K562 (cell line): ENCODE data around the gene NR3C2.

ENCODE experiments used
- ATF7 ChIP-seq: fragments of 450-650 bp; IDR thresholded peaks from 2 replicates; pipeline ENCODE4 v1.7.1; 2014; ENCODE audit warnings: mild to moderate bottlenecking, moderate library complexity
- ESRRB ChIP-seq: fragments of 250-450 bp; sonication (Bioruptor Pico); IDR thresholded peaks from 2 replicates; pipeline ENCODE4 v1.5.0; 2020; ENCODE audit warnings: mild to moderate bottlenecking, moderate library complexity, borderline replicate concordance
- HNRNPK ChIP-seq: fragments of 200-400 bp; formaldehyde crosslinking; IDR thresholded peaks from one replicate; pipeline ENCODE4 v1.6.1; 2018; ENCODE audit warnings: mild to moderate bottlenecking, low read depth, low read length; ENCODE audit not compliant: poor library complexity, severe bottlenecking
- KDM2B ChIP-seq: fragments of 250-450 bp; sonication (Bioruptor Pico); IDR thresholded peaks from 2 replicates; pipeline ENCODE4 v1.8.0; 2021; ENCODE audit warnings: mild to moderate bottlenecking, moderate library complexity
- NR2C2 ChIP-seq, 2 experiments: fragments of 200-800 bp in 1 of 2; sonication (Bioruptor generic) in 1 of 2; sonication (generic) in 1 of 2; formaldehyde crosslinking in 1 of 2; IDR thresholded peaks; 2 replicates each; pipeline versions ENCODE4 v1.6.1 to v1.8.0; 2016 to 2022; ENCODE audit warnings: mild to moderate bottlenecking in 1 of 2, missing compliant biosample characterization in 1 of 2, missing genetic modification characterization in 1 of 2, missing genetic modification reagents in 1 of 2
- TAF1 ChIP-seq: IDR thresholded peaks from 2 replicates; pipeline ENCODE4 v1.6.1; 2011; ENCODE audit warnings: mild to moderate bottlenecking, low read length, moderate library complexity; ENCODE audit not compliant: insufficient read depth, control insufficient read depth, severe bottlenecking; ENCODE audit errors: extremely low read depth
- ZNF239 ChIP-seq: fragments of 250-450 bp; sonication (Bioruptor Pico); IDR thresholded peaks from 2 replicates; pipeline ENCODE4 v1.4.0; 2020; ENCODE audit warnings: mild to moderate bottlenecking
- TF ChIP-seq, protein P1 (sequence below): sonication (generic); IDR thresholded peaks from 2 replicates; pipeline ENCODE4 v1.6.1; 2016
- TF ChIP-seq, protein P2 (sequence below): sonication (generic); formaldehyde crosslinking; IDR thresholded peaks from 2 replicates; pipeline ENCODE4 v1.8.0; 2022; ENCODE audit warnings: missing genetic modification reagents, mild to moderate bottlenecking, borderline replicate concordance
- TF ChIP-seq, protein P3 (sequence below): fragments of 250-450 bp; sonication (Bioruptor Pico); IDR thresholded peaks from 2 replicates; pipeline ENCODE4 v1.5.0; 2022; ENCODE audit warnings: mild to moderate bottlenecking
- TF ChIP-seq, protein P4 (sequence below), 3 experiments: IDR thresholded peaks in 2 of 3; conservative IDR thresholded peaks in 1 of 3; 2 replicates each; pipeline ENCODE4 v1.5.1; 2011 to 2012; ENCODE audit warnings: low read length in 3 of 3, mild to moderate bottlenecking in 3 of 3, control low read depth in 2 of 3, improper control_type of control experiment in 1 of 3, inconsistent platforms in 1 of 3, low read depth in 1 of 3, mixed read lengths in 1 of 3, moderate library complexity in 1 of 3; ENCODE audit not compliant: insufficient read depth in 2 of 3
- TF ChIP-seq, protein P5 (sequence below): sonication (generic); formaldehyde crosslinking; IDR thresholded peaks from 2 replicates; pipeline ENCODE4 v1.9.0; 2022; ENCODE audit warnings: mild to moderate bottlenecking, missing genetic modification reagents

DNA sequence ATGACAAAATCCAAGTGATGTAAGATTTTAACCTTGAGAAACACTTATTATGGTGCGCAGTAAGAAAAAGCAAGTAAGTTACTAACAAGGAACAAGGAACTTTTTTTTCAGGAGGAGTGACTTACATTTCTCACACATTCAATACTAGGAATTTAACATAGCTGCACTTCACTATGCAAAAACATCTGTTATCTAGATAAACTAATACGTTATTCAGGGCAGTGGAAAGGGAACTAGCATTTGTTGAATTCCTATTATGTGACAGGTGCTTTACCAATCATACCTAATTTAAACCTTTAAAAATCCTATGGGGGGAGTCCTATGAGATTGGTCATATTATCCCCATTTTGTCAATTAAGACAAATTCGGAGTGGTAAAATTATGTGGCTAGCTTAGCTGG, 238.0 kb downstream of the NR3C2 start:
- TF ChIP-seq, protein P1, sequence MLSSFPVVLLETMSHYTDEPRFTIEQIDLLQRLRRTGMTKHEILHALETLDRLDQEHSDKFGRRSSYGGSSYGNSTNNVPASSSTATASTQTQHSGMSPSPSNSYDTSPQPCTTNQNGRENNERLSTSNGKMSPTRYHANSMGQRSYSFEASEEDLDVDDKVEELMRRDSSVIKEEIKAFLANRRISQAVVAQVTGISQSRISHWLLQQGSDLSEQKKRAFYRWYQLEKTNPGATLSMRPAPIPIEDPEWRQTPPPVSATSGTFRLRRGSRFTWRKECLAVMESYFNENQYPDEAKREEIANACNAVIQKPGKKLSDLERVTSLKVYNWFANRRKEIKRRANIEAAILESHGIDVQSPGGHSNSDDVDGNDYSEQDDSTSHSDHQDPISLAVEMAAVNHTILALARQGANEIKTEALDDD: no peak
- TF ChIP-seq, protein P2, sequence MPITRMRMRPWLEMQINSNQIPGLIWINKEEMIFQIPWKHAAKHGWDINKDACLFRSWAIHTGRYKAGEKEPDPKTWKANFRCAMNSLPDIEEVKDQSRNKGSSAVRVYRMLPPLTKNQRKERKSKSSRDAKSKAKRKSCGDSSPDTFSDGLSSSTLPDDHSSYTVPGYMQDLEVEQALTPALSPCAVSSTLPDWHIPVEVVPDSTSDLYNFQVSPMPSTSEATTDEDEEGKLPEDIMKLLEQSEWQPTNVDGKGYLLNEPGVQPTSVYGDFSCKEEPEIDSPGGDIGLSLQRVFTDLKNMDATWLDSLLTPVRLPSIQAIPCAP (CRISPR knock-in tag): no peak
- TF ChIP-seq, protein P3, sequence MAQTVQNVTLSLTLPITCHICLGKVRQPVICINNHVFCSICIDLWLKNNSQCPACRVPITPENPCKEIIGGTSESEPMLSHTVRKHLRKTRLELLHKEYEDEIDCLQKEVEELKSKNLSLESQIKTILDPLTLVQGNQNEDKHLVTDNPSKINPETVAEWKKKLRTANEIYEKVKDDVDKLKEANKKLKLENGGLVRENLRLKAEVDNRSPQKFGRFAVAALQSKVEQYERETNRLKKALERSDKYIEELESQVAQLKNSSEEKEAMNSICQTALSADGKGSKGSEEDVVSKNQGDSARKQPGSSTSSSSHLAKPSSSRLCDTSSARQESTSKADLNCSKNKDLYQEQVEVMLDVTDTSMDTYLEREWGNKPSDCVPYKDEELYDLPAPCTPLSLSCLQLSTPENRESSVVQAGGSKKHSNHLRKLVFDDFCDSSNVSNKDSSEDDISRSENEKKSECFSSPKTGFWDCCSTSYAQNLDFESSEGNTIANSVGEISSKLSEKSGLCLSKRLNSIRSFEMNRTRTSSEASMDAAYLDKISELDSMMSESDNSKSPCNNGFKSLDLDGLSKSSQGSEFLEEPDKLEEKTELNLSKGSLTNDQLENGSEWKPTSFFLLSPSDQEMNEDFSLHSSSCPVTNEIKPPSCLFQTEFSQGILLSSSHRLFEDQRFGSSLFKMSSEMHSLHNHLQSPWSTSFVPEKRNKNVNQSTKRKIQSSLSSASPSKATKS (CRISPR knock-in tag): no peak
- TF ChIP-seq ESRRB (CRISPR knock-in tag): no peak
- TF ChIP-seq, protein P4, sequence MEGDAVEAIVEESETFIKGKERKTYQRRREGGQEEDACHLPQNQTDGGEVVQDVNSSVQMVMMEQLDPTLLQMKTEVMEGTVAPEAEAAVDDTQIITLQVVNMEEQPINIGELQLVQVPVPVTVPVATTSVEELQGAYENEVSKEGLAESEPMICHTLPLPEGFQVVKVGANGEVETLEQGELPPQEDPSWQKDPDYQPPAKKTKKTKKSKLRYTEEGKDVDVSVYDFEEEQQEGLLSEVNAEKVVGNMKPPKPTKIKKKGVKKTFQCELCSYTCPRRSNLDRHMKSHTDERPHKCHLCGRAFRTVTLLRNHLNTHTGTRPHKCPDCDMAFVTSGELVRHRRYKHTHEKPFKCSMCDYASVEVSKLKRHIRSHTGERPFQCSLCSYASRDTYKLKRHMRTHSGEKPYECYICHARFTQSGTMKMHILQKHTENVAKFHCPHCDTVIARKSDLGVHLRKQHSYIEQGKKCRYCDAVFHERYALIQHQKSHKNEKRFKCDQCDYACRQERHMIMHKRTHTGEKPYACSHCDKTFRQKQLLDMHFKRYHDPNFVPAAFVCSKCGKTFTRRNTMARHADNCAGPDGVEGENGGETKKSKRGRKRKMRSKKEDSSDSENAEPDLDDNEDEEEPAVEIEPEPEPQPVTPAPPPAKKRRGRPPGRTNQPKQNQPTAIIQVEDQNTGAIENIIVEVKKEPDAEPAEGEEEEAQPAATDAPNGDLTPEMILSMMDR (IDR thresholded peaks at IDR 0.05 in 2 of 3, conservative IDR thresholded peaks at IDR 0.05 in 1 of 3; ENCODE audit: insufficient read depth in 2 of 3, low read depth in 1 of 3, low read length in 3 of 3): no peak
- no peak for TF ChIP-seq KDM2B (CRISPR knock-in tag)
- TF ChIP-seq, protein P5, sequence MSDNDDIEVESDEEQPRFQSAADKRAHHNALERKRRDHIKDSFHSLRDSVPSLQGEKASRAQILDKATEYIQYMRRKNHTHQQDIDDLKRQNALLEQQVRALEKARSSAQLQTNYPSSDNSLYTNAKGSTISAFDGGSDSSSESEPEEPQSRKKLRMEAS: no peak
- TF ChIP-seq ZNF239 (CRISPR knock-in tag): no peak
- TF ChIP-seq TAF1: no peak
- no peak for TF ChIP-seq NR2C2 (CRISPR knock-in tag; IDR thresholded peaks at IDR 0.05)
- no peak for TF ChIP-seq NR2C2 (tag; IDR thresholded peaks at IDR 0.05)
- no peak for TF ChIP-seq ATF7
- no peak for TF ChIP-seq HNRNPK
